Lower leg skin (tissue), 3 donors: ENCODE data around the gene GDPD5.

Experiments
- POLR2A ChIP-seq, 2 donors: fragments of 450-650 bp; IDR thresholded peaks; one replicate each; pipeline ENCODE4 v1.6.1; 2016 to 2017; ENCODE audit warnings: antibody characterized with exemption in 2 of 2, mild to moderate bottlenecking in 1 of 2, moderate library complexity in 1 of 2
- TF ChIP-seq, protein P1 (sequence below), 3 donors: fragments of 450-650 bp; IDR thresholded peaks; one replicate each; pipeline ENCODE4 v1.5.1; 2016; ENCODE audit warnings: antibody characterized with exemption in 3 of 3, mild to moderate bottlenecking in 3 of 3, moderate library complexity in 2 of 3

DNA sequence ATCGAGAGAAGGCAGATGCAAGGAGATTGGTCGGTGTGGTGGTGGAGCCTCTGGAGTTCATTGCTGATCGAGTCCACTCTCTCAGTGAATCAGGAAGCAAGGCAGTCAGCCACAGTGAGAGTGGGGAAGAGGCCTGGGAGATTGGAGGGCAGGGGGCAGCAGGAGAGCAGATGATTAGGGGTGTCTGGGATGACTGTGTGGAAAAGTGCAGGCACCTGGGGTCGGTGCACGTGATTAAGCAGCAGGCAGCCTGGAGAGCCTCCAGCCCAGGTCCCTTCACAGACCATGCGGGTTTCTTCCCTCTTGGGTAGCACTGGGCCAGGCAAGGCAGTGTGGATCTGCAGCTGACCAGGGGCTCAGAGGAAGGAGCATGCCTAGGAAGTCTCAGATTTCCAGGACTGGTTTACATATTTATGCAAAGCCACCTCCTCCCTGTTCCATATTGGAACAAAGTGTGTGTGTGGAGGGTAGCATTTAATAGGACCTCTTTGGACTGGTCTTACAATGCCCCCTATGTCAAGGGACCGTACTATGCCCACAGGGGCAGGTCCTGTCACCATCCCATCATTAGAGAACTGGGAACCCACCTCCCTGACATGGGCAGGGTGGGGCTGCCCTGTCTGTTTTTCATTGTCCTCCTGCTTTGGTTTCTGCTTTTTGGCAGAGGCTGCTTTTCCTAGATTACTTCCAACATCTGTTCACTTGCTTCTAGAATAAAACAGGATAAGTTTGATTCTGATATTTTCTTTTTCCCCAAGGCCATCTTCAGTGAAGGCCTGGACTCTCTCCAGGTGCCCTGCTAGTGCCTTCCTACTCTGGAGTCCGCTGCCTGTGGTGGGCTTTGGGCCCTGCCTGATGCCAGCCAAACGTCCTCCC, 14.0 kb upstream of the GDPD5 start:
- TF ChIP-seq, protein P1, sequence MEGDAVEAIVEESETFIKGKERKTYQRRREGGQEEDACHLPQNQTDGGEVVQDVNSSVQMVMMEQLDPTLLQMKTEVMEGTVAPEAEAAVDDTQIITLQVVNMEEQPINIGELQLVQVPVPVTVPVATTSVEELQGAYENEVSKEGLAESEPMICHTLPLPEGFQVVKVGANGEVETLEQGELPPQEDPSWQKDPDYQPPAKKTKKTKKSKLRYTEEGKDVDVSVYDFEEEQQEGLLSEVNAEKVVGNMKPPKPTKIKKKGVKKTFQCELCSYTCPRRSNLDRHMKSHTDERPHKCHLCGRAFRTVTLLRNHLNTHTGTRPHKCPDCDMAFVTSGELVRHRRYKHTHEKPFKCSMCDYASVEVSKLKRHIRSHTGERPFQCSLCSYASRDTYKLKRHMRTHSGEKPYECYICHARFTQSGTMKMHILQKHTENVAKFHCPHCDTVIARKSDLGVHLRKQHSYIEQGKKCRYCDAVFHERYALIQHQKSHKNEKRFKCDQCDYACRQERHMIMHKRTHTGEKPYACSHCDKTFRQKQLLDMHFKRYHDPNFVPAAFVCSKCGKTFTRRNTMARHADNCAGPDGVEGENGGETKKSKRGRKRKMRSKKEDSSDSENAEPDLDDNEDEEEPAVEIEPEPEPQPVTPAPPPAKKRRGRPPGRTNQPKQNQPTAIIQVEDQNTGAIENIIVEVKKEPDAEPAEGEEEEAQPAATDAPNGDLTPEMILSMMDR (IDR thresholded peaks at IDR 0.05): no peak
- TF ChIP-seq POLR2A (IDR thresholded peaks at IDR 0.05): no peak
